Neural progenitor cell (in vitro differentiated cells): ENCODE measurements around the gene STX8.

Experiments used
- CTCF ChIP-seq: fragments of 200-600 bp; sonication (generic); IDR thresholded peaks from 2 replicates; pipeline ENCODE4 v1.5.1; 2017; ENCODE audit warnings: antibody characterized with exemption, mild to moderate bottlenecking
- EZH2phosphoT487 ChIP-seq: fragments of 200-600 bp; sonication (generic); IDR thresholded peaks from 2 replicates; pipeline ENCODE4 v1.6.1; 2017; ENCODE audit warnings: antibody characterized with exemption

GRCh38 chr17:9368631-9369030 is 207.0 kb downstream of the STX8 start:
- TF ChIP-seq CTCF (no peak), EZH2phosphoT487 (no peak)
